NCI-H345 treated with DMSO at 0.1 percent for 48 hours (cell line): ENCODE data around the gene SLC27A2.
A peak's percentile ranks its signal among the peaks of the same experiment; 100 is the strongest.
"Not testable (repeated sequence)": the region's sequence is repeated elsewhere in the genome, so short reads cannot be mapped to it uniquely, and the experiment has no call there.

Experiments
- DNase-seq: peaks from one replicate; lab custom pipeline; 2025; ENCODE audit not compliant: unreplicated experiment; lab: John Stamatoyannopoulos, UW

The SLC27A2 gene

DNA sequence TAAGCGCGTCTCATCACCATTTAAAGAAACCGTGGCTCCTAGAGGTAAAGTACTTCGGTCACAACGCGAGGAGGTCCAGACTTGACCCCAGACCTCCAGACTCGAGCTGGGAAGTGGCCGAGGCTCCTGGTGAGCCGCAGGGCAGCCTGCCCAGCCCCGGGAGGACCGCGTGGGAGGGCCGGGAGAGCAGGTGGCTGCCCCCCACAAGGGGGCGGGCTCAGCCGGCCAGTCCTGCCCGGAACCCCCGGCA, at the start of gene SLC27A2:
SLC27A2 (plus strand) TSS at position 228 of the 250 bp plus-strand sequence. CDS start 232 bp downstream, outside the sequence.
- DNase-seq: no peak

- DNase-seq: not testable (repeated sequence)
These were observed 49.6 kb upstream of the SLC27A2 start for GRCh38 chr15:50132251-50132984.

DNA sequence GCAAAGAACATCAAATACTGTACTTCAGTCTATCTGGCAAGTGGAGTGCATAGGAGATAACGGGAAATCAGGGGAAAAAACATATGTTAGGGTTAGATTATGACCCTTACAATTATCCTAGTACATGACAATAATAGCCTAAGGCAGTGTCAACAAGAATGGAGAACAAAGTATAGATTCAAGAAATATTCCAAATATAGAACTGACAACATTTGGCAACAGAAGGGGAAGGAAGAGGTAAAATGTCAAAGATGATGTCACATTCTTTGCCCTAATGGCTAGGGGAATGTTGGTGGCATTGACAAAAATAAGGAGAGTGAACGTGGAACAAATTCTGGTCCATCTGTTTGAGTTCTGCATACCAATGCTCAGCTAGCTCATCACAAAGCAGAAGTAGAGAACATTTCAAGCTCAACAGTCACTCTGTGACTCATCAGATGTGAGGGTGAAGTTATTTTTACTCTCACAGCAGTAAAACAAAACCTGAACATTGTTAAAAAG, 47.4 kb upstream of the SLC27A2 start:
- no peak for DNase-seq

DNA sequence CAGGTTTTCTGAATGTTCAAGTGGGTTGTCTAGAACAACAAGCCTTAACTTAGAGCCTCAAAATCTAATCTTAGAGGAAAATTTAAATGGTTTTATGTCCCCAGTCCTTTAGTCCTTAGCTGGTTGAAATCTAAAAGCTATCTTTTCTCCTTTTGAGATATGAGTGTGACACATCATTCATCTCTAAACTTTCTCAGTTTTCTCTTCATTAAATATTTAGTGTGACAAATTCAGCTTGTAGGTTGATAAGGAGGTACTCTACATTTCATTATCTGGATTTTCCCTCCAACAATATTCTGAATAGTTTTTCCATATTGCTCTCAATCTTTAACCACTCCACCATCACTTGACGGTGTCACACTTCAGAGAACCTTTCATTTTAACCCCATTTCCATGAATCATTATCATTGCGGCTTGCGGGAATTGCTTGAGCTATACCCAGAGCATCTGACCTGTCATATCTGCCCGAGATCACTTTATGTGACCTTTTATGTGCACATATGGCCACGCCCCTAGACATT, 46.9 kb upstream of the SLC27A2 start:
- DNase-seq: no peak

DNA sequence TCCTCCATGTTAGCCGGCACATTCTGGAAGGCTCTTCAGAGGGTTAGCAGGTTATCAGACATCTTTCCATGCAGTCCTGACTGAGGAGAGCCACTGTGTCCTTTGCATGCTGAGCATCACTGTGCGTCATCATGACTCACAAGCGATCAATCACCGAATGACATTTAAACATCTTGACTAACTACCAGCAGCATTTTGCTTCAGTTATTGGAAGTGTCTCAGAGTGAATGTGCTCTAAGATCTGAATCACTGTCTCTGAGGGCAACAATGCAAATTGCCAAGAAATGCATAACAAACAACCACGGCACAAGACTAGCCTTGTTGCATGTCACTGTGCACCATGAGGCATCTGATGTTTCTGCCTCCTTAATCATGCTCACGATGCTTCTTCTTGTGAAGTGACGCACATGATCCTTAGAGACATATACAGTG, 44.6 kb upstream of the SLC27A2 start:
- no peak for DNase-seq

DNA sequence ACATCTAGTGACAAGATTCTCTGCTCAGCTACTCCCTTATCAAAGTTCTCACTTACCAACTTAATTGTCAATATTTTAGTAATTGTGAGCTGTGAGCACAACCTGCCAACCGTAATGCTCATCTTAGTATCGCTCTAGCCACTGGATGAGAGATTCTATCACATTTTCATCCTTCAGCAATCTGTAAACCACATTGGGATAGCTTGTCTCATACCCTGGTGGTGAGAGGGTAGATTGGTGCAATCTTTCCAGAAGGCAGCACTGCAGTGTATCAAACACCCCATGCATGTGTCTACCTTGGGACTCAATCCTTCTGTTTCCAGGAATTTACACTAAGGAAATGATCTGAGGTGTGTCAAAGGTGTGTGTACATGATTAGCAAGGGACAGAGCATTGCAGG, 44.1 kb upstream of the SLC27A2 start:
- no peak for DNase-seq

DNA sequence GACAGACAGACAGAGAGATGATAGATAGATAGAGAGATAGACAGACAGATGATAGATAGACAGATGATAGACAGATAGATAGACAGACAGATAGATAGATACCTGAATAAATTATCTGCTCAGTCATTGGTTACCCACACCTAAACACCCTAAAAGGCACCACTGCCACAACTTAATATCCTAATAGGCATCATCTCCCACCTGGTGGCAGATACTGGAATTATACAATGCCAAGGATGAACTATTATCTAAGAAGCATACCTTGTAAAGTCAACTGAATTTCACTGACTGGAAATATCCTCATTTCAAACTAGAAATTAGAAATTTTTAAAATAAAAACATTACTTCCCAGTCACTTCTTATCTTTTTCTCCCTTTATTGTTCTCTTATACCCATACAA, 43.6 kb upstream of the SLC27A2 start:
- no peak for DNase-seq

DNA sequence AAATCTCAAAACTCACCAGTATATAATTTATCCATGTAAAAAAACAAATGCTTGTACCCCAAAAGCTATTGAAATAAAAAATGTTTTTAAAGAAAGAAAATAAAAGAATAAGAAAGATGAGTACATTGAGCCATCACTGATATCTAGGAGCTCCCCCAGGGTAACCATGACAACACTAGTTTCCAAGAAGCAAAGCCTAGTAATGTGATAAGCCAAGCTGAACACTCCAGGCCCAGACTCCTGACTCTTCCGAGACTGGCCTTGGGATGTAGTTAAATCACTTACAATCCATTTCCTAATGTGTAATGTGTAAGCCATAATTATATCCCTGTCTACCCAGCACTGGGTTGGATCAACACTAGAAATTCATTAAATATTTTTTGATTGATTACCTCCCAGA, 41.9 kb upstream of the SLC27A2 start:
- DNase-seq: no peak

GRCh38 chr15:50140983-50141382, 41.0 kb upstream of the SLC27A2 start:
- DNase-seq: no peak

GRCh38 chr15:50141856-50142255, 40.1 kb upstream of the SLC27A2 start:
- no peak for DNase-seq

GRCh38 chr15:50143255-50143860, 38.6 kb upstream of the SLC27A2 start:
- no peak for DNase-seq

GRCh38 chr15:50144341-50145120, 37.5 kb upstream of the SLC27A2 start:
- no peak for DNase-seq

DNA sequence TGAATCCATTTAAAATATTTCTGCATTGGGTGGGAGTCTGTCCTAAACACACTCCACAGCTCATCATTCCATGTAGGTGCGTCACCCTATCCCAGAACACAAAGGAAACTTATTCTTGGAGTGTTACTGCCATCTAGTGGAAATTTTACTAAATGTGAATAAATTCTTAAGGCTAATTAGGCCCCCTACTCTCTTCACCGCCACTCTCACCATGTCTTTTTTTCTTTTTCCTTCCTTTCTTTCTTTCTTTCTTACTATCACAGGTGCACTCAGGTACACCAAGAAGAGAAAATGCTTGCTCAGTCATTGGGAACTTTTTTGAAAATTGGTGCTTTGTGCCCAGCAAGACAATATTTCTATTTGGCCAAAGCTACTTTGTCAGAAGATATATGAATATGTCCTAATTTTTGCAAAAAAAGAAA, 36.5 kb upstream of the SLC27A2 start:
- DNase-seq: peak; percentile 41

DNA sequence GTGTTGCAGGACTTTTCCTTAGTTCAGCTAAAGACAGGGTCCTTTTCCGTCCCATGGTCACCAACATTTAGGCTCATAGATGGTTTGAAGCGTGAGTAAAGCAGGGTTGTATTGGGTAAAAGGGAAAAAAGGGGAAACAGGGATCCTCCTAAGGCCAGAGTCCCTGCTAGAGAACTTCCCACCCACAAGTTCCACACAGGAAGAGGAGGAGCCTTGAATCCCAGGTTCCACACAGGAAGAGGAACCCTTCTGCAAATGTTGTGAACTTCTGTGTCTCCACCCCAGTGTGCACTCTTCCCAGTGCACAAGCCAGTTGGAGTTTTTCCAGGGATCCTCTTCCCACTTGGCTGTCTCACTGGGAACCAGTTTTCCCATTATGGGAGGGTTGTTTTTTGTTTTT, 35.4 kb upstream of the SLC27A2 start:
- DNase-seq: no peak

- no peak for DNase-seq
These were observed 33.5 kb upstream of the SLC27A2 start for GRCh38 chr15:50148362-50148963.

GRCh38 chr15:50149090-50149489, 32.9 kb upstream of the SLC27A2 start:
- DNase-seq: no peak

DNA sequence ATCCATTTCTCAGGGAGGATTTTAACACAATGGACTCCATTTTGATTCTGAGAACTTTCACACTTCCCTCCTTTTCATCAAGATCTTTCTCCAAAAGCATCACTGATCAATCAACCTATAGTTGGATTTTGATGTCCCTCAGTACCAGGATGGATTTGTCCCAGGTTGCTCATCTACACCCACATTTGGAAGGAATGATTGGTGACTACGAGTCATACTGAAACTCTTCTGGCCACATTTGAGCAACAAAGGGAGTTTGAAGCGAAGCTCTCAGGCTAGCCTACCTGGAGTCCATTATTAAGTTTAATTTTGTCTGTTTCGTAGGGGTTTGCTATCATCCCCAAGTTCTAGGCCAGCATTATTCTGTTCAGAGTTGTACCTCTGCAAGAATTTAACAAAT, 31.6 kb upstream of the SLC27A2 start:
- no peak for DNase-seq

DNA sequence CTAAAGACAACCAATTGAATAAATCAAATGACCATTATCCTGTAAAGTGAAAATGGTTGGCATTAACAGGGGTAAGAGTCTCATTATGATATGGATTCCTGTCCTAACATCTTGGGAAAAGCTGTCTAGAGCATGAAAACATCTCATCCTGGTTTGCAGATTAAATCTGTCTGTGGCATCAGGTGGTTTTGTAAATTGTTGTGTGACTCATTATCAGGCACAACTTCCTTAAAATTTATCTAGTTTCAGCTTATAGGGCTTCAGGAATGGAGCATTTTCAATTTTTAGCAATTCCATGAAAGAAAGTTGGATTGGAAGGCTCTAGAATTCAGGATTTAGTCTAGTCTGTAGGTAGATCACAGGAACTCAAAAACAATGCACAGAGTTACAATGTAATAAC, 31.1 kb upstream of the SLC27A2 start:
- DNase-seq: no peak

DNA sequence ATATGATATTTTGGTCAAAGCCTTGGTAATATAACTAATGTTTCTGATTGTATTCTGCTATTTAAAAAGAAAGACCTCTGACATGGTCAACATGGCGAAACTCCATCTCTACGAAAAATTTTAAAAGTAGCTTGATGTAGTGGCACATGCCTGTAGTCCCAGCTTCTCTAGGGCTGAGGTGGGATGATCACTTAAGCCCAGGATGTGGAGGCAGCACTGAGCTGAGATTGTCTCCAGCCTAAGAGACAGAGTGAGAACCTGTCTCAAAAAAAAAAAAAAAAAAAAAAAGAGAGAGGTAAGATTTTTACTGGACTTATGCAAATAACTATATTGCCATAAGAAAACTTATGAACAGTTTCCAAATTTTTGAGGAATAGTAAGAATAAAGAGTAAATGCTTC, 30.5 kb upstream of the SLC27A2 start:
- DNase-seq: no peak

DNA sequence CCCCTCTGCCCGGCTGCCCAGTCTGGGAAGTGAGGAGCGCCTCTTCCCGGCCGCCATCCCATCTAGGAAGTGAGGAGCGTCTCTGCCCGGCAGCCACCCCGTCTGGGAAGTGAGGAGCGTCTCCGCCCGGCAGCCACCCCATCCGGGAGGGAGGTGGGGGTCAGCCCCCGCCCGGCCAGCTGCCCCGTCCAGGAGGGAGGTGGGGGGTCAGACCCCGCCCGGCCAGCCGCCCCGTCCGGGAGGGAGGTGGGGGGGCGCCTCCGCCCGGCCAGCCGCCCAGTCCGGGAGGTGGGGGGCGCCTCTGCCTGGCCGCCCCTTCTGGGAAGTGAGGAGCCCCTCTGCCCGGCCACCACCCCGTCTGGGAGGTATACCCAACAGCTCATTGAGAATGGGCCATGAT, 23.8 kb upstream of the SLC27A2 start:
- not testable (repeated sequence) for DNase-seq

GRCh38 chr15:50162969-50163718, 18.9 kb upstream of the SLC27A2 start:
- no peak for DNase-seq
